ENCODE results near the gene CYBC1.

- TF ChIP-seq GATA2 (IDR thresholded peaks at IDR 0.05; ENCODE audit: low read depth, low read length) (no peak), GATA3 (IDR thresholded peaks at IDR 0.05; ENCODE audit: low read depth, low read length) (no peak)
These were observed 40.4 kb downstream of the CYBC1 start for GRCh38 chr17:82410014-82410716.
